Stimulated activated CD8-positive, alpha-beta memory T cell treated with anti-CD3 and anti-CD28 coated beads, Interleukin-2, amount 100 ng/mL, for 48 hours (primary cell): Measurements from ENCODE around the gene LIN37.
A peak's percentile ranks its signal among the peaks of the same experiment; 100 is the strongest.

Experiments used
- DNase-seq, 2 donors: peaks; one replicate each; pipeline ENCODE4 v3.0.0-alpha.2; 2020; ENCODE audit warnings: low read depth in 2 of 2

The LIN37 gene, protein sequence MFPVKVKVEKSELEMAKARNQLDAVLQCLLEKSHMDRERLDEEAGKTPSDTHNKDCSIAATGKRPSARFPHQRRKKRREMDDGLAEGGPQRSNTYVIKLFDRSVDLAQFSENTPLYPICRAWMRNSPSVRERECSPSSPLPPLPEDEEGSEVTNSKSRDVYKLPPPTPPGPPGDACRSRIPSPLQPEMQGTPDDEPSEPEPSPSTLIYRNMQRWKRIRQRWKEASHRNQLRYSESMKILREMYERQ

DNA sequence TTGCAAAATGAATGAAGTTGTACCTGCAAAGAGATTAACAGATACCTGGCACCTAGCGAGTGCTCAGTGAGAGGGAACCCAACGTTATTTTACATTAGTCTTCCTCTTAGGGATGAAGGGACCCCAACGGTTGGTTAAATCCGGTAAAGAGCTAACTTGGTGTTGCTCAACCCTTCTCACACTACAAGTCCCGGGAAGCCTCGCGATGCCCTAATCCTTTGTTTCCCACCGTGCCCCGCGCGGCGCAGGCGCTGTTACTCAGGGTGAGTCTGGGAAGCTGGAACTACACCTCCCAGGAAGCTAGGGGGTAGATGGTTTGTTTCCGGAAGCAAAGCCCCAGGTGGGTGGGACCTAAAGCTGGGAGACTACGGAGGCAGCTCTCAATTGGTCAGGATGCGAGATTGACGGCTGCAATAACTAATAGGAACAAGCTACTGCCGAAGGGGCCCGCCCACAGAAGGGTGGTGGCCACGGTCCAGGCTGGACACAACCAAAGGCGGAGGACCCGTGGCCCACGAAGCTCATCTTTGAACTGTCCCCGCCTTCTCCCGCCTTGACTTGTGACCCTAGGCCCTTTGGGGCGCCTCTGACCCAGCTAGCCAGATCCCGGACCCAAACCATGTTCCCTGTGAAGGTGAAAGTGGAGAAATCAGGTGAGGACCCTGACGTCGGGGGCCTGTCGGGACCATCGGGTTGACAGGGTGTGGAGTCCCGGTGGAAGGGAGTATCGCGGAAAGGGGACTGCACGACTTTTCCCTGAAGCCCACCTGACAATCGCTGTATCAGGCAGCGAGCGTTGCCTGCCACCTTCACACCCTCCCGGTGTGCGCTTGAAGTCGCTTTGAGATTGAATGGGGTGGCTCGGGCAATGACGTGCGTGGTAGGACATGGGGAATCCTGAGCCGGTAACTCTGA lies at the start of gene LIN37:
TSS of gene LIN37 (plus strand) at position 471 of the 915 bp plus-strand sequence. CDS start at position 620, 149 bp downstream.
- DNase-seq = peak; percentile 96 to 97

DNA sequence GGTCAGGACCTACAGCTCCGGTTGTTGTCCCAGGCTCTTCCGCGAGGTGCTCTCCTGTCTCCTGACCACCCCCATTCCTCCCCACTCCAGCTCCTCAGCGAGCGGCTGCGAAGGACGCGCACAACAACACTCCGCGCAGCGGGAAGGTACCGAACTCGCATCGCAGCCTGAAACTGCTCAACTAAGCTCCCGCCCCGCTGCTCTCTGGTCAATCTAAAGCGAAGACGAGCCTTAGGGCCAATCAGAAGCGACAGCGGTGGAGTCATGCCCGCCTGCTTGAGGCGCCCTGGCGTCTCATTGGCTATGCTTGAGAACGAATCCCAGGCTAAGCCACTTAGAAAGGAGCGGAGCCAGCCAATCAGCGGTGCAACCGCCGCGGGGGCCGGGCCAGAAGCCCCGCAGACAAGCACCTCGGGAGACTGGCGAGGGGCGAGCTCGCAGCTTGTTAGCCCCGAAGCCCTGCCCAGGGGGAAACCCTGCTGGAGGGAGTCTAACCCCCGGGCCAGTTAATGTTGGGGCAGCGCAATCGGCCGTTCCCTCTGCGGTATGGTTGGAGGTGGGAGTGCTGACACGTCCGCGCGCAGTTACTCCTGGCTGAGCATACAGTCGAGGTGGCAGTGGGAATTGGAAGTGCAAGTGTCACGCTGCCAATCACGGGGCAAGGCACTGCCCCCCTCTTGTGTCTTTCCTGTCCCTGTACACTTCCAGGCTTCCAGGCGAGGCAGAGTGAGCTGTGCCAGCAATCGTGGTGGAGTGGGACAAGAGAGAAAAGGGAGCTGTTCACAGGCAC lies 46.0 kb upstream of the LIN37 start:
- DNase-seq = peak; percentile 84 to 91

DNA sequence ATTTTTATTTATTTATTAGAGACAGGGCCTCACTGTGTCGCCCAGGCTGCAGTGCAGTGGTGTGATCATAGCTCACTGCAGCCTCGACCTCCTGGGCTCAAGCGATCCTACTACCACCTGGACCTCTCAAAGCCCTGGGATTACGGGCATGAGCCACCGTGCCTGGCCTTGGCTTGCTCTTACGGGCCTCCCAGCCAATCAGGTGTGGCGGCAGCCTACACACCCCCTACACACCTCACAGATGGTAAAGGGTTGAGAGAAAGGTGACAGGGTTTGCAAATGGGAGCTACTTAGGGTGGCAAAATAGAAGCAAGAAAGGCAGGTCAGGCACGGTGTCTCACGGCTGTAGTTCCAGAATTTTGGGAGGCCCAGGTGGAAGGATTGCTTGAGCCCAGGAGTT lies 45.0 kb upstream of the LIN37 start:
- DNase-seq = no peak

DNA sequence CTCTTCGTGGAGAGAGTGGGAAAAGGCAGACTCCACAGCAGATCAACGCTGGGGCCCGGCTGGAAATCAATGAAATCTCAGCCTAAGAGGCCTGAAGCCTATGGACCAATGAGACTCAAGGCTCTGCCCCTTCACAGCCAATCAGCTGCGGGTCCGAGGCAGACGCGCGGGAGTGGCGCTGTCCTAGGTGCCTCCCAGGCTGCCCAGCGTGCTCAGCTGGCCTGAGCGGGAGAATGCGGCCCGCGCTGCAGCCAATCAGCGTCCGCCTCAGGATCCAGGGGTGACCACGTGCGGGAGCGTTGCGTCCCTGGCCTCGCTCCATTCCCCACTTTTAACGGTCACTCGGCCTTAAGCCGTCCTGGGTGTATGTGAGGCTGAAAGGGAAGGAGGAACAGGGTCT lies 44.2 kb upstream of the LIN37 start, which contains the start of gene ZBTB32:
TSS of gene ZBTB32 (plus strand) at position 341 of the 400 bp plus-strand sequence. CDS start 10,069 bp downstream, outside the sequence.
- no peak for DNase-seq

DNA sequence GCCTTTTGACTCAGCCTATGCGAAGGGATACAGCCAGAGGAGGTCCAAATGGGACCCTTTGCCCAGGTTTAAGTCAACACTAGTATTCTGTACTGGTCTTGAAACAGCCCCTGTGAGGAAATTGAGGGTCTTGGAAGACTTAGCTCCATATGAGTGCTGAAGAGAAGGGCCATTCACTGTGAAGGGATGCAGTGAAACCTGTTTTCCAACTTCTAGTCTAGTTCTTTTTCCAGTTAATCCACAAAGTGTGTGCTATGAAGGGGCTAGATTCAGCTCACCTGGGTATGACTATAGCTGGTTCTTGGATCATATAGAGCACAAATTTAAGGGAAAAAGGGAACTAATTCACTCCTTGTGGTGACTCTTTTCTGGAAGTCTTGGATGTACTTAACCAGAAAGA lies 40.0 kb upstream of the LIN37 start:
- DNase-seq = no peak

DNA sequence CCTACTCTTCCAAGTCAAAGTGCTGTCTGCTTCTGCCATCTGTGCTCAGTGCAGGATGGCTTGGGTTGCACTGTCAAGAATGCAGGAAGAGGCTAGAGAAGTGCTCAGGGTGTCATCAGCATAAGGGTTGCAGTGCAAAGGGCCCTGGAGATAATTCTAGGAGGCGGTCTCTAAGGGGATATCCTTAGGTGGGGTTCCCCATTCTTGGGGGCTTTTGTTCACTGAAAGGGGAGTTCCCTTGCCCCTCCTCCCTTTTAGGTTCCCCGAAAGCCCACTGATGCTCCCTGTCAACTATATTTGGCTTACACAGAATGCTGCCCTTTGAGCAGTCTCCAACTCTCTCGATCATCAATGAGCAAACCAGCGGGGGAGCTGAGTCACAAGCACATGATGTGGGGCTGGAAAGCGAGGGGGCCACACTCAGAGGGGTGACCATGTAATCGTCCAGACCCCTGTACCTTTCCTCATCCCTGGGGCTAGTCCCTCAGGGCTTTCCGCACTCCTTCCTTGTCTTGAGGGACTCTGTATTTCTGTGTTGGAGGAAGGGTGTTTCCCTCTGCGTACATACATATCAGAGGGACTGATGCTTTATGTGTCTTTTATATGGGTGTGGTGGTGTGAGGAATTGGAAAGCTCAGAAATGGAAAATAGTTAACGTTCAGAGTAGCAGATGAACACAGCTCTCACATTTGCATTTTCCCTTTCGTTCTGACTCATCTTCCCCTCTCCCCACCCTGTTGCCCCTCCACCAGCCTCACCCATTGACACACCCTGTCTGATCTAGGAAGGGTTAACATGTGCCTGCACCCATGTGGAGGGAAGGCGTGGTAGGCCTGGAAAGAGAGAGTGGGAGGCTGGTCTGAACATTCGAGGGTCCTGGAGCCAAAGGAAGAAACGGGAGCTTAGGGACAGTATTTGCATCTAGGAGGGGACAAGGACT lies 37.3 kb upstream of the LIN37 start:
- peak; percentile 58 to 61 for DNase-seq

DNA sequence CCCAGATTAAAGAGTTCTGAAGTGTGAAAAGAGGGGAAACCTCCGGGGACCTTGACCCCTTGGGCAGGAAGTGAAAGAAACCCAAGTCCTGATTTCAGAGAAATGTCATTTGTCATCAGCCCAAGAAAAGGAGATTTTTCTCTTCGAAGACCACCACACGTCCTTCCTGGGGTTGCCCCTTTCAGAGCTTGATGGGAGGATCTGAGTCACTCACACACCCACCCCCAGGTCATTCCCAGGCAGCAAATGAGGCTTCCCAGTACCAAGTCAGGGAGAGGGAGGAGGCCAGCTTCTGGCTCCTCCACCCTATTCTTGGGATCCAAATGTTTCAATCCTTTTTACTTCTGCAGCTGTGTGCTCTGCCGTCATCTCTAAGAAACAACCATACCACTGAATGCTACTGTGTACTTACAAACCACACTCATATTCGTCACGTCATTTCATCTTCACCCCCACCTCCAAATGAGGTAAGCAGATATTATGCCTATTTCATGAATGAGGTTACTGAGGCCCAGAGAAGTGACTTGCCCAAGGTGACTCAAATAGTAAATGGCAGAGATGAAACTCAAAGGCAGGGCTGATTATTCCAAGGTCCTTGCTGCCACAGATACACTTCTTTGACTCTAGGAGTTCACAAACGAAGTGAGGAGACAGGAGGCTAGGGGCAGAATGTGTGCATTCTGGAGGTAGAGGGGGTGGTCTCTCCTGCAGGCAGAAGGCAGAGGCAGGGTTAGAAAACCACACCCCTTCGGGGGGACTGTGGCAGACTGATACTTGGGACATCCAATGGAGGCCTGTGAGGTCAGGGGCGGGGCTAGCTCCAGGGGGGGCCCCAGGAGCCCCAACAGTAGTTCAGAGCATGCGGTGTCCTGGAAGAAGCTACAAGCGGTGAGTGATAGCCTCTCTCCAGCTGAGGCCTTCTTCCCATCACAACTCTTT lies 35.5 kb upstream of the LIN37 start:
- peak; percentile 81 to 82 for DNase-seq

DNA sequence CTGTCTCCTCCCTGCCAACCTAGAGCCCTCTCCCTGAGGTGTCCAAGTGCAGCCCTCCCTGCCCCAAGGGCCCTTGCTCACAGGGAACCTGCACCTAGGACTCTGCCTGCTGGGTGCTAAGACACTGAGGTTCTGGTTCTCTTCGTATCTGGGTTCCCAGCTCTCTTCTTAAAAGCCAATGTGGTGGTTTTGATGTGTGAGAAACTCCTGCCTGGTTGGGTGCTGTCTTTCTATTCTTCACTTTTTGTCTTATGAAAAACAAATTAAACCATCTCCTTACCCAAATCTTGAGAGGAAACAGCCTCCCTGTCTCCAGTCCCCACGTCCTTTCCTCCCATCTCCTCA lies 34.9 kb upstream of the LIN37 start:
- DNase-seq = no peak

DNA sequence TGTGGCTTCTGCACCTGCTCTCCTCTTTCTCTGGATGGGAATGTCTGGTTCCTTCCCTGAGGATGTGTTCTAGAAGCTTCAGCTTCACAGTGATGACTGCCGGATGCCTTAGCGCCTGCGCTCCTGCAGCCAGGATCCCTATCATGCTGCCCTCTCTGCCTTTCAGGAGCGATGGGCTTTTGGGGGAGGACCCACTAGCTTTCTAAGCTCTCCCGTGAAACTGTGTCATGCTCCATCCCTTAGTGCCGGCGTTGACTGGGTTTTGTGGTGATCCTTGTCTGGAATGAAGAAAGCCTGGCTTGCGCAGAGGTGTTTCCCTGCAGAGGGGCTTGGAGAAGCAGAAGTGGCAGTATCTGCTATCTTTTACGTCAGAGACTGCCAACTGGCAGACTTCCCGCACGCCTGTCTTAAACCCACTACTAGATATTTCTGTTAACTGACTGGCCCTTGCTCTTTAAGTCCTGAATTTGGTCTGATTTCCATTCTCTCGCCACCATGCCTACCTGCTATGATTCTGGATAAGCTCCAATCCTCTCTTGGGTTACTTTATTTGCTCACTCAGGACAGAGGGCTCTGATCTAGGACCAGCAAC lies 34.4 kb upstream of the LIN37 start:
- no peak for DNase-seq

DNA sequence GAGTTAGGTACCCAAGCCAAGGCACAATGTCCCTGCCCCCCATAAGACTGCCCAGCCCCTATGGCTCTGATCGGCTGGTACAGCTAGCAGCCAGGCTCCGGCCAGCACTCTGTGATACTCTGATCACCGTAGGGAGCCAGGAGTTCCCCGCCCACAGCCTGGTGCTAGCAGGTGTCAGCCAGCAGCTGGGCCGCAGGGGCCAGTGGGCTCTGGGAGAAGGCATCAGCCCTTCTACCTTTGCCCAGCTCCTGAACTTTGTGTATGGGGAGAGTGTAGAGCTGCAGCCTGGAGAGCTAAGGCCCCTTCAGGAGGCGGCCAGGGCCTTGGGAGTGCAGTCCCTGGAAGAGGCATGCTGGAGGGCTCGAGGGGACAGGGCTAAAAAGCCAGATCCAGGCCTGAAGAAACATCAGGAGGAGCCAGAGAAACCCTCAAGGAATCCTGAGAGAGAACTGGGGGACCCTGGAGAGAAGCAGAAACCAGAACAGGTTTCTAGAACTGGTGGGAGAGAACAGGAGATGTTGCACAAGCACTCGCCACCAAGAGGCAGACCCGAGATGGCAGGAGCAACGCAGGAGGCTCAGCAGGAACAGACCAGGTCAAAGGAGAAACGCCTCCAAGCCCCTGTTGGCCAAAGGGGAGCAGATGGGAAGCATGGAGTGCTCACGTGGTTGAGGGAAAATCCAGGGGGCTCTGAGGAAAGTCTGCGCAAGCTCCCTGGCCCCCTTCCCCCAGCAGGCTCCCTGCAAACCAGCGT lies 33.6 kb upstream of the LIN37 start:
- DNase-seq = no peak

DNA sequence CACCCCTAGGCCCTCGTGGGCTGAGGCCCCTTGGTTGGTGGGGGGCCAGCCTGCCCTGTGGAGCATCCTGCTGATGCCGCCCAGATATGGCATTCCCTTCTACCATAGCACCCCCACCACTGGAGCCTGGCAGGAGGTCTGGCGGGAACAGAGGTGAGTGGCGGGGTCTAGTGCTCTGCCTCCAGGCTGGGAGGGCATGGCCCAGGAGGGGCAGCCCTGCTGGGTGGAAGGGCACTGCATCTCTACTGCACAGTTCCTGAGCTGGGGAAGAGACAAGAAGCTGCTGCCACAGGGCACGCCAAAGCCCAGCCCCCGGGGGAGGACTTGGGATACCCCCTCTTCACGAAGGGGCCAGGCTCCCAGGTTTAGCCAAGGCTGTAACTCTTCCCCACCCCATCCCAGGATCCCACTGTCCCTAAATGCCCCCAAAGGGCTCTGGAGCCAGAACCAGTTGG lies 33.0 kb upstream of the LIN37 start:
- no peak for DNase-seq

DNA sequence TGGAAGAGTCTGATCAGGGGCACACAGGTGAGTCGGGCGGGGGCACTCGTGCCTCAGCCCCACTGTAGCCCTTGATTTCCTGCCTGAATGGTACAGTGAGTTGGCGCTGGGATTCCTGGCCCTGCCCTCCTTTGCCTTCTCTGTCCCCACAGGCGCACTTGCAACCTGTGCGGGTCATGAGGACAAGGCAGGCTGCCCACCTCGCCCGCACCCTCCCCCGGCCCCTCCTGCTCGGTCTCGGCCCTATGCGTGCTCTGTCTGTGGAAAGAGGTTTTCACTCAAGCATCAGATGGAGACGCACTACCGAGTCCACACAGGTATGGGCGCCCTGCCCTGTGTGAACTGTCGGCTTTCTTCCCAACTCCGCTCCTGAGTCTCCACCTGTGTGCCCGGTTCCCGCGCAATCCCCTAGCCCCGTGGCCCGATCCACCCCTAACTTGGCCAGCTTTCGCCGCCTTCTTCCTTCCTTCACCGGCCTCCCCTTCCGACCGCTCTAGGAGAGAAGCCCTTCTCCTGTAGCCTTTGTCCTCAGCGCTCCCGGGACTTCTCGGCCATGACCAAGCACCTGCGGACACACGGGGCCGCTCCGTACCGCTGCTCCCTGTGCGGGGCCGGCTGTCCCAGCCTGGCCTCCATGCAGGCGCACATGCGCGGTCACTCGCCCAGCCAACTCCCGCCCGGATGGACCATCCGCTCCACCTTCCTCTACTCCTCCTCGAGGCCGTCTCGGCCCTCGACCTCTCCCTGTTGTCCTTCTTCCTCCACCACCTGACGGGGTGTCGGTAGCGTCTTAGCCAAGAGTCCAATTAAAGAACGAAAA lies 32.2 kb upstream of the LIN37 start:
- no peak for DNase-seq

DNA sequence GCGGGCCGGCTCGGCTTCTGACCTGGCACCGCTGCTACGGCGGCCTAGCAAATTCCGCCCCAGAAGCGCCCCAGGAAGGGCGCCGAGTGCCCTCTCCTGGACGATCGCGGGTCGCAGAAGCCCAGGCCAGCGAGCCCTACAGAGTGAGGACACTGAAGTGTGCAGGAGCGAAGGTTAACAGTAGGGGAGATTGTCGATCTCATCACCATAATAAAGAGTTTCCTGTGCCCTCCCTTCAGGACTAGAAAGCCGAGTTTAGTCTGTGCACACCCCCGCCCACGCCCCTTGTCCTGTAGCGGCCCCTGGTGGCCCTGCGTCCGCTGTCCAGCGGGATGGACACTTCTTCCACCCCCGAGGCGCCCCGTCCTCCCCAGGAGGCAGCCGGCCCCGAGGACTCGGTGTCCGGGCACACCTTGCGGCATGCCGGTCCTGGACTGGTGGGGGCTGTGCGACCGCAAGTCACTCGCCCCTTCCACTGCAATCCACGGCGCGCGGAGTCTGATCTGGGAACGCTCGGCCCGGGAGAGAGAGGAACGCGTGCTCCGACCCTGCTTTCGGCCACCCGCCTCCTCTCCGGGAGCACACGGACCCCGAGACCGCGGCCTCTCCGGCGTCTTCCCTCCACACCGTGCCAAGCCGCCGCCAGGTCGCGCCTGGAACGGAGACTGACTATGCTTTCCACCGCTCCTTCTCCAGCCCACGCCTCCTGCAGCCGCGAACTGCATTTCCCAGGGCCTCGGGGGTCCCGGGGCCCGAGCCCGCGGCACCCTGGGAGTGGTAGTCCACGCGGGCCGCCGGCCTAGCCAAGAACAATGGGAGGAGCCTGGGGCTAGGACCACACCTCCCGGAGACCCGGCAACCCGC lies 31.3 kb upstream of the LIN37 start:
- peak; percentile 73 to 93 for DNase-seq

DNA sequence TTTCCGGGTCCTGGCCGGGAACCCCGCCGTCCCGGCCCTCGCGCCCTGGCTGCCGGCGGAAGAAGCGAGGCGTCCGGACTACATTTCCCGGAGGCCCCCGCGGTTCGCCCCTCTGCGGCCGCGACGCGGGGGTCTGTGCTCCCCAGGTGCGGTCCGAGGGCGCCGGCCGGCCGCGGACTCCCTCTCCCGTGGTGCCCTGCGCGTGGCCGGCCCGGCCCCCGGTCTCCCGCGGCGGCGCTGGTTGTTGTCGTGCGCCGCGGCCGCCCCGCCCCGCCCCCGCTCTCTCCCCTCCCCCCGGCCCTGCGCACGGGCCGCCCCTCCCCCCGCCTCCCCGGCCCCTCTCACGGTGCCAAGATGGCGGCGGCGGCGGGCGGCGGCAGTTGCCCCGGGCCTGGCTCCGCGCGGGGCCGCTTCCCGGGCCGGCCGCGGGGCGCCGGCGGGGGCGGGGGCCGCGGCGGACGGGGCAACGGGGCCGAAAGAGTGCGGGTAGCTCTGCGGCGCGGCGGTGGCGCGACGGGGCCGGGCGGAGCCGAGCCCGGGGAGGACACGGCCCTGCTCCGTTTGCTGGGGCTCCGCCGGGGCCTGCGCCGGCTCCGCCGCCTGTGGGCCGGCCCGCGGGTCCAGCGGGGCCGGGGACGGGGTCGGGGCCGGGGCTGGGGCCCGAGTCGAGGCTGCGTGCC lies 30.6 kb upstream of the LIN37 start, which contains the start of gene KMT2B:
TSS of gene KMT2B (plus strand) at position 339 of the 680 bp plus-strand sequence. CDS start at position 355, 16 bp downstream.
- peak in 1 of 2 donors; percentile 93 for DNase-seq

DNA sequence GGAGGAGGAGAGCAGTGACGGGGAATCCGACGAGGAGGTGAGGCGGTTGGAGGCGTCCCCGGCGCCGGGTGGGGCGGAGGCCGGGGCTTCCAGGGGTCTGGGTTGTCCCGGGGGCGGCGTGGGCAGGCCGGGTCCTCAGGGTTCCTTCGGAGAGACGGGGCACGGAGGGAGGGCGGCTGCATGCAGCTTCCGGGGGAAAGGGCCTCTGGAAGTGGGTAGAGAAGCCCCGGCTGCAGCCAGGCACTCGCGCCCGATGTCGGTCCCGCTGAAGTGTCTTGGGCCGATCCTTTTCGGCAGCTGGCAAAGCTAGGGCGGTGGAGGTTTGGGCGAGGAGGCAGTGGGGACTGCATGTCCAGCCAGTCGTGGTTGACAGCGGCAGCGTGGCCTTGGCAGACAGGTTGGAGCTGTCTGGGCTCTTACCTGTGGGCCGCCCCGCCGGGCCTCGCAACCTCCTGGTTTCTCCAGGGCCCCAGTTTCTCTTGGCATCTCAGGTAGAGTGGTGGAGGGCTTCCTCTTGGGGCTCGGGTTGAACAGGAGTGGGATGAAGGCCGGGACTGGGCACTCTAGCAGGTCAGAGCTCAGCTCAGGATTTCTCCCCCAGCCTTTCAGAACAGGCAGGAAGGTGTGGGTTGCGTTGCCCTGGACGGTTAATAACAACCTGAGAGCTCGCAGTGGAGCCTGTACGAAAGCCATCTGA lies 29.9 kb upstream of the LIN37 start:
- peak; percentile 55 for DNase-seq
